H9 (cell line): ENCODE results near the gene PDE12. TPM values are rescaled to one million over a fixed set of nuclear protein-coding genes. Genes with fewer than 3 reads are reported as not detected.

Source experiments
- DNase-seq: peaks from one replicate; pipeline ENCODE4 v3.0.0-alpha.2; 2017
- H2AFZ ChIP-seq: one replicate; pipeline ENCODE4 v1.6.1; 2013; ENCODE audit warnings: mild to moderate bottlenecking, low read length, control low read depth, moderate library complexity
- H2AK5ac ChIP-seq: 2 replicates; pipeline ENCODE4 v1.6.1; 2013; ENCODE audit warnings: low read length, control low read depth, mixed read lengths; ENCODE audit not compliant: insufficient read length
- H2BK120ac ChIP-seq: one replicate; pipeline ENCODE4 v1.6.1; 2013; ENCODE audit warnings: low read depth, mild to moderate bottlenecking, low read length, control low read depth, inconsistent platforms; ENCODE audit not compliant: poor library complexity, severe bottlenecking
- H2BK12ac ChIP-seq: 2 replicates; pipeline ENCODE4 v1.6.1; 2013; ENCODE audit warnings: low read length, control low read depth, mixed read lengths, low read depth; ENCODE audit not compliant: insufficient read length
- H2BK15ac ChIP-seq: 2 replicates; pipeline ENCODE4 v1.6.1; 2013; ENCODE audit warnings: low read depth, low read length, control low read depth
- H2BK20ac ChIP-seq: one replicate; pipeline ENCODE4 v1.6.1; 2013; ENCODE audit warnings: low read depth, mild to moderate bottlenecking, low read length, control low read depth, inconsistent platforms; ENCODE audit not compliant: poor library complexity, severe bottlenecking
- H2BK5ac ChIP-seq: 2 replicates; pipeline ENCODE4 v1.6.1; 2013; ENCODE audit warnings: low read length, control low read depth, mixed read lengths; ENCODE audit not compliant: insufficient read length
- H3K14ac ChIP-seq: 2 replicates; pipeline ENCODE4 v1.6.1; 2013; ENCODE audit warnings: low read length, control low read depth; ENCODE audit not compliant: insufficient read depth
- H3K18ac ChIP-seq: 2 replicates; pipeline ENCODE4 v1.6.1; 2013; ENCODE audit warnings: low read depth, mild to moderate bottlenecking, mixed read lengths, low read length, control low read depth; ENCODE audit not compliant: insufficient read length
- H3K23ac ChIP-seq: 2 replicates; pipeline ENCODE4 v1.6.1; 2013; ENCODE audit warnings: low read length, control low read depth, mixed read lengths, low read depth; ENCODE audit not compliant: insufficient read length
- H3K23me2 ChIP-seq: 2 replicates; pipeline ENCODE4 v1.6.1; 2013; ENCODE audit warnings: low read depth, mild to moderate bottlenecking, mixed read lengths, low read length, control low read depth; ENCODE audit not compliant: insufficient read length, poor library complexity, severe bottlenecking
- H3K27ac ChIP-seq: 2 replicates; pipeline ENCODE4 v1.5.1; 2013; ENCODE audit warnings: low read length, control low read depth, mixed read lengths, low read depth; ENCODE audit not compliant: insufficient read length
- H3K27me3 ChIP-seq: 2 replicates; pipeline ENCODE4 v1.6.1; 2013; ENCODE audit warnings: low read length, control low read depth, inconsistent platforms; ENCODE audit not compliant: insufficient read depth
- H3K4ac ChIP-seq: 2 replicates; pipeline ENCODE4 v1.6.1; 2013; ENCODE audit warnings: low read depth, mild to moderate bottlenecking, control low read depth, inconsistent platforms, low read length, moderate library complexity
- H3K4me1 ChIP-seq: 2 replicates; pipeline ENCODE4 v1.6.1; 2013; ENCODE audit warnings: low read length, control low read depth, inconsistent platforms; ENCODE audit not compliant: insufficient read depth
- H3K4me2 ChIP-seq: 2 replicates; pipeline ENCODE4 v1.6.1; 2013; ENCODE audit warnings: low read length, control low read depth, mixed read lengths; ENCODE audit not compliant: insufficient read length, insufficient read depth
- H3K56ac ChIP-seq: 2 replicates; pipeline ENCODE4 v1.6.1; 2013; ENCODE audit warnings: low read depth, mild to moderate bottlenecking, mixed read lengths, low read length, control low read depth; ENCODE audit not compliant: insufficient read length
- H3K79me1 ChIP-seq: 2 replicates; pipeline ENCODE4 v1.6.1; 2013; ENCODE audit warnings: low read depth, mild to moderate bottlenecking, moderate library complexity, low read length, control low read depth, inconsistent platforms; ENCODE audit not compliant: insufficient read depth, poor library complexity, severe bottlenecking
- H3K79me2 ChIP-seq: 2 replicates; pipeline ENCODE4 v1.6.1; 2013; ENCODE audit warnings: low read length, control low read depth, inconsistent platforms; ENCODE audit not compliant: insufficient read depth
- H3K9ac ChIP-seq: 2 replicates; pipeline ENCODE4 v1.6.1; 2013; ENCODE audit warnings: low read length, control low read depth, mixed read lengths; ENCODE audit not compliant: insufficient read length; ENCODE audit errors: extremely low read depth
- H3K9me3 ChIP-seq: one replicate; pipeline ENCODE4 v1.6.1; 2013; ENCODE audit warnings: low read depth, low read length, inconsistent platforms; ENCODE audit not compliant: control insufficient read depth
- H3T11ph ChIP-seq: one replicate; pipeline ENCODE4 v1.6.1; 2013; ENCODE audit warnings: mild to moderate bottlenecking, low read length, control low read depth, inconsistent platforms
- H4K20me1 ChIP-seq: one replicate; pipeline ENCODE4 v1.6.1; 2013; ENCODE audit not compliant: control insufficient read depth, insufficient read length, insufficient read depth
- H4K5ac ChIP-seq: 2 replicates; pipeline ENCODE4 v1.6.1; 2013; ENCODE audit warnings: low read depth, mild to moderate bottlenecking, mixed read lengths, low read length, control low read depth; ENCODE audit not compliant: insufficient read length
- H4K8ac ChIP-seq: replicated peaks from 2 replicates; pipeline ENCODE4 v1.6.1; 2013; ENCODE audit warnings: low read length, control low read depth, mixed read lengths, low read depth; ENCODE audit not compliant: insufficient read length
- H4K91ac ChIP-seq: 2 replicates; pipeline ENCODE4 v1.6.1; 2013; ENCODE audit warnings: low read depth, mild to moderate bottlenecking, moderate library complexity, mixed read lengths, low read length, control low read depth; ENCODE audit not compliant: insufficient read length
- H3K27ac Mint-ChIP-seq, 3 experiments: 2 replicates in 2 of 3; 3 replicates in 1 of 3; pipeline ENCODE4 v1.8.0; 2020 to 2021; ENCODE audit warnings: mixed read lengths in 3 of 3, mild to moderate bottlenecking in 1 of 3, moderate library complexity in 1 of 3
- H3K27me3 Mint-ChIP-seq: 2 replicates; pipeline ENCODE4 v1.8.0; 2021; ENCODE audit warnings: low read depth, mild to moderate bottlenecking, moderate library complexity, mixed read lengths
- H3K36me3 Mint-ChIP-seq, 3 experiments: 2 replicates in 2 of 3; 3 replicates in 1 of 3; pipeline ENCODE4 v1.8.0; 2020 to 2021; ENCODE audit warnings: low read depth in 3 of 3, mixed read lengths in 3 of 3; ENCODE audit not compliant: insufficient read depth in 1 of 3
- H3K4me1 Mint-ChIP-seq, 2 experiments: 2 replicates each; pipeline ENCODE4 v1.8.0; 2020; ENCODE audit warnings: mixed read lengths in 2 of 2
- H3K4me3 Mint-ChIP-seq, 2 experiments: 2 replicates in 1 of 2; 3 replicates in 1 of 2; pipeline ENCODE4 v1.8.0; 2020 to 2021; ENCODE audit warnings: mild to moderate bottlenecking in 2 of 2, mixed read lengths in 2 of 2, moderate library complexity in 1 of 2
- H3K9me3 Mint-ChIP-seq, 2 experiments: 2 replicates in 1 of 2; 3 replicates in 1 of 2; pipeline ENCODE4 v1.8.0; 2020; ENCODE audit warnings: mild to moderate bottlenecking in 2 of 2, mixed read lengths in 2 of 2, moderate library complexity in 1 of 2
- WGBS: extraction: QIAGEN DNeasy Blood & Tissue Kit; methylation state at CpG from one replicate; pipeline ENCODE4 v1.1.7; 2013; ENCODE audit warnings: missing lambda C conversion rate, low lambda C conversion rate, mixed read lengths; ENCODE audit not compliant: insufficient read length; ENCODE audit errors: extremely low coverage; 5-methylcytosine and 5-hydroxymethylcytosine counted together
- total RNA-seq: library from RNA; stranded (reverse); gene quantifications from 2 replicates; pipeline ENCODE4 v1.2.1, GENCODE V29; 2021
- TF ChIP-seq, protein P1 (sequence below): fragments of 200-600 bp; sonication (generic); conservative IDR thresholded peaks from 3 replicates; pipeline ENCODE4 v1.8.0; 2021; ENCODE audit warnings: antibody characterized with exemption, mild to moderate bottlenecking

PDE12 gene
- total RNA-seq, 1 experiment from 2014 or later: 18.9 TPM

GRCh38 chr3:57604971-57605370 lies 48.9 kb downstream of the PDE12 start:
- Mint-ChIP-seq H3K9me3 (peaks cover 17 to 27% of the 10 kb centered on the region in 2 experiments), H3K36me3 (peaks cover 5 to 29% (median 25%) of the 10 kb centered on the region in 3 experiments; a peak in 6 of 7 replicates)
- H3K9me3 ChIP-seq: no peaks in the 10 kb centered on the region

More at GRCh38 chr3:57604971-57605370, 48.9 kb downstream of the PDE12 start:
- Histone ChIP-seq H3K23me2 (no peaks in the 10 kb centered on the region), H3K56ac (no peak overlapping the region), H2AFZ (no peak overlapping the region), H2AK5ac (no peak overlapping the region), H2BK20ac (no peak overlapping the region), H4K8ac (no peak overlapping the region), H2BK12ac (no peak overlapping the region), H2BK15ac (no peak overlapping the region), H4K20me1 (no peaks in the 10 kb centered on the region), H3K14ac (no peak overlapping the region), H3K4me2 (no peak overlapping the region), H4K91ac (no peak overlapping the region), H3K79me2 (no peaks in the 10 kb centered on the region), H3K9ac (no peak overlapping the region), H4K5ac (no peak overlapping the region), H3K18ac (no peak overlapping the region), H3K4me1 (no peaks in the 10 kb centered on the region), H3K79me1 (no peaks in the 10 kb centered on the region), H2BK120ac (no peak overlapping the region), H3K27ac (no peak overlapping the region), H2BK5ac (no peak overlapping the region), H3T11ph (no peak overlapping the region), H3K23ac (no peak overlapping the region), H3K27me3 (no peaks in the 10 kb centered on the region), H3K4ac (no peak overlapping the region)
- peaks cover 2% of the 10 kb centered on the region; the same call in 1 of the 2 replicates for H3K27me3 Mint-ChIP-seq
- no peak for DNase-seq
- TF ChIP-seq, protein P1, sequence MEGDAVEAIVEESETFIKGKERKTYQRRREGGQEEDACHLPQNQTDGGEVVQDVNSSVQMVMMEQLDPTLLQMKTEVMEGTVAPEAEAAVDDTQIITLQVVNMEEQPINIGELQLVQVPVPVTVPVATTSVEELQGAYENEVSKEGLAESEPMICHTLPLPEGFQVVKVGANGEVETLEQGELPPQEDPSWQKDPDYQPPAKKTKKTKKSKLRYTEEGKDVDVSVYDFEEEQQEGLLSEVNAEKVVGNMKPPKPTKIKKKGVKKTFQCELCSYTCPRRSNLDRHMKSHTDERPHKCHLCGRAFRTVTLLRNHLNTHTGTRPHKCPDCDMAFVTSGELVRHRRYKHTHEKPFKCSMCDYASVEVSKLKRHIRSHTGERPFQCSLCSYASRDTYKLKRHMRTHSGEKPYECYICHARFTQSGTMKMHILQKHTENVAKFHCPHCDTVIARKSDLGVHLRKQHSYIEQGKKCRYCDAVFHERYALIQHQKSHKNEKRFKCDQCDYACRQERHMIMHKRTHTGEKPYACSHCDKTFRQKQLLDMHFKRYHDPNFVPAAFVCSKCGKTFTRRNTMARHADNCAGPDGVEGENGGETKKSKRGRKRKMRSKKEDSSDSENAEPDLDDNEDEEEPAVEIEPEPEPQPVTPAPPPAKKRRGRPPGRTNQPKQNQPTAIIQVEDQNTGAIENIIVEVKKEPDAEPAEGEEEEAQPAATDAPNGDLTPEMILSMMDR: no peak
- no CpG with 5 or more reads among the region's 2 CpGs for WGBS
- H3K4me3 Mint-ChIP-seq: no peak overlapping the region
- H3K27ac Mint-ChIP-seq: no peak overlapping the region
- H3K4me1 Mint-ChIP-seq: no peaks in the 10 kb centered on the region
